Inflammatory macrophage treated with lipopolysaccharide for 1 hour (primary cell): ENCODE results near the gene OR13C9.
"Not testable (repeated sequence)": the region's sequence is repeated elsewhere in the genome, so short reads cannot be mapped to it uniquely, and the experiment has no call there.

Experiments
- DNase-seq, 2 donors: peaks; one replicate each; pipeline ENCODE4 v3.0.0-alpha.2; 2020 to 2022

OR13C9 gene

GRCh38 chr9:104618104-104618503 lies at the start of gene OR13C9:
Gene OR13C9, minus strand, starts transcription at chr9:104618204. Its CDS starts 0 bp downstream, at chr9:104618204.
- no peak for DNase-seq

GRCh38 chr9:104658496-104659195 lies 40.6 kb upstream of the OR13C9 start:
- no peak for DNase-seq

- no peak for DNase-seq
Measured at GRCh38 chr9:104635456-104635855, 17.5 kb upstream of the OR13C9 start.

GRCh38 chr9:104633976-104634520 lies 16.0 kb upstream of the OR13C9 start:
- no peak for DNase-seq

- peak in 1 of 2 donors; percentile 8 for DNase-seq
Measured at GRCh38 chr9:104625964-104626363, 8.0 kb upstream of the OR13C9 start.

GRCh38 chr9:104617418-104617817 lies 586 bp downstream of the OR13C9 start:
- no peak for DNase-seq

- no peak for DNase-seq
Measured at GRCh38 chr9:104611213-104611612, 6.8 kb downstream of the OR13C9 start.

GRCh38 chr9:104608336-104608735 lies 9.7 kb downstream of the OR13C9 start:
- no peak for DNase-seq

- no peak for DNase-seq
Measured at GRCh38 chr9:104606152-104606551, 11.9 kb downstream of the OR13C9 start.

GRCh38 chr9:104605527-104605926 lies 12.5 kb downstream of the OR13C9 start, which contains the start of gene OR13C2:
Gene OR13C2, minus strand, starts transcription at chr9:104605627. Its CDS starts 0 bp downstream, at chr9:104605627.
- DNase-seq: not testable (repeated sequence)

- no peak for DNase-seq
Measured at GRCh38 chr9:104604801-104605200, 13.2 kb downstream of the OR13C9 start.

- not testable (repeated sequence) for DNase-seq
Measured at GRCh38 chr9:104599313-104599712, 18.7 kb downstream of the OR13C9 start, which contains the start of gene OR13C5. Gene OR13C5, minus strand, starts transcription at chr9:104599413. Its CDS starts 0 bp downstream, at chr9:104599413.

- not testable (repeated sequence) for DNase-seq
Measured at GRCh38 chr9:104598749-104599148, 19.3 kb downstream of the OR13C9 start.

GRCh38 chr9:104589626-104590025 lies 28.4 kb downstream of the OR13C9 start:
- DNase-seq: no peak

- DNase-seq: no peak
Measured at GRCh38 chr9:104586496-104587180, 31.4 kb downstream of the OR13C9 start.

- DNase-seq: no peak
Measured at GRCh38 chr9:104580562-104580961, 37.4 kb downstream of the OR13C9 start.

- no peak for DNase-seq
Measured at GRCh38 chr9:104577263-104577662, 40.7 kb downstream of the OR13C9 start.

- DNase-seq: no peak
Measured at GRCh38 chr9:104575456-104575855, 42.5 kb downstream of the OR13C9 start.

GRCh38 chr9:104572612-104573011 lies 45.4 kb downstream of the OR13C9 start:
- no peak for DNase-seq

GRCh38 chr9:104568868-104569267 lies 49.1 kb downstream of the OR13C9 start, which contains the start of gene OR13C8:
Gene OR13C8, plus strand, starts transcription at chr9:104569168. Its CDS starts 0 bp downstream, at chr9:104569168.
- no peak for DNase-seq
